Right lung (tissue), 5 donors: ENCODE results near the gene ATXN7L1. TPM values are rescaled to one million over a fixed set of nuclear protein-coding genes. Genes with fewer than 3 reads are reported as not detected.
"Not testable (repeated sequence)": the region's sequence is repeated elsewhere in the genome, so short reads cannot be mapped to it uniquely, and the experiment has no call there.

Experiments
- DNase-seq, 2 donors: peaks; one replicate each; pipeline ENCODE4 v3.0.0-alpha.2; 2013
- polyA plus RNA-seq, 5 donors: library from polyadenylated mRNA; unstranded; fragments of 120-200 nt; gene quantifications; one replicate each; pipeline versions ENCODE4 v1.2.1 to v1.2.3, GENCODE V29; 2013; ENCODE audit warnings: inconsistent platforms in 1 of 5, low replicate concordance in 1 of 5; ENCODE audit not compliant: insufficient read length in 5 of 5, insufficient read depth in 1 of 5

The ATXN7L1 gene
- polyA plus RNA-seq, 5 donors = 9.6 to 15.6 (median 14.0) TPM

DNA sequence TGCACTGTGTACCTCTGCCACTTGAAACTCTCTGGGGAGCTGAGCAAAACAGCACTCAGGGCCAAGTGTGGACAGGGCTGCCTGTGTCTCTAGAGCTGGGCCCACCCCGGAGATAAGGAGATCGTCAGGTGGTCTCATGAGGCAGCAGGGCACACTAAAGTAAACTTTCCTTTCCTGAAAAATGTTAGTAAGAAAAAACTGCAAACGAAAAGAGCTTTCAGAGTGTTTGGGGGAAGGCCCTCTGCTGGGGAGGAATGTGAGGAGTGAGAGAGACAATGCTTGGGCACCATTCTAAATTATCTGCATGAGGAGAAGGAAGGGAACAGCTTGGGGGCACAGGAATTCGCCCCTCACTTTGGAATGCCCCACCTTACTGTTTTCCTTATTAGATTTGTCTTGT is 127.7 kb downstream of the ATXN7L1 start:
- DNase-seq = no peak

DNA sequence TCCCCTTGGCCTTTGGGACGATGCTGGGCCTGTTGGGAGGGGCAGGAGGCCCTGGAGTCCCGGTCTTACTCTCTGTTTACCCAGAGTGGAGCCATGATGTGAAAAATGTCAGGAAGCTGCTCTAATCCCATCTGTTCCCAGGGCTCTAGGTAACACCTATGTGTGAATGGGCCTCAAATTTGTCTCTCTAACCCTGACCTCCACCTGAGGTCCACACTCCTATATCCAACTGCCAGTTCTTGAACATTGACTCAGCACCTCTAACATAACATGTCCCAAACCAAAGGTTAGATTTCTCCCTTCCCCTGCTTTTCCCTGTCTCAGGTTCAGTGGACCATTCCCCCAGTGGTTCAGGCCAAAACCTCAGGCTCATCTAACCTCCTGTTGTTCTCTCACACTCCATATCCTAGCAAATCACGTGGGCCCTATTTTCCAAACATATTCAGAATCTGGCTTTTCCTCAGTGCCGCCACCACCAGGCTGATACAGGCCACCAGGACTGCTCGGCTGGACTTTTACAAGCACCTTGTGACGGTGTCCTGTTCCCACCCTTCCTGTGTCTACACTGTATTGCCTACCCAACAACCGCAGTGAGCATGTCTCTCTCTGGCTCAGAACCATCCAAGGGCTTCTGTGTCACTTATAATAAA is 130.6 kb downstream of the ATXN7L1 start:
- DNase-seq = no peak

DNA sequence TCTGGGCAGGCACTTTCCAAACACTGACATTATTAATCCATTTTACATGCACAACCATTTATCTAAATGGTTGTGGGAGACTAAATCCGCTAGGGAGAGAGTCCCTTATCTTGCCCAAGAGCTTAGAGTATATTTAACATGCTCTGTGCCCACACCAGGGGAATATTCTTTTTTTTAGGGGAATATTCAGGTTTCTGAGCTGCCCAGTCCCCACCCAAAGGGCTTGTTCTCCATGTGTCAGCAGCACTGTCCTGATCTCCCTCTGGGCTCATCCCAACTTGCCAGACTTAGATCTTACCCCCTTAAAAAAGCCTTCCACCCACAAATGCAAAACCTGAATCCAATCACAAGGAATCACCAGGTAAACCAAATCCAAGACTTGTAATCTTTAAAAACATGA is 132.1 kb downstream of the ATXN7L1 start:
- no peak for DNase-seq

DNA sequence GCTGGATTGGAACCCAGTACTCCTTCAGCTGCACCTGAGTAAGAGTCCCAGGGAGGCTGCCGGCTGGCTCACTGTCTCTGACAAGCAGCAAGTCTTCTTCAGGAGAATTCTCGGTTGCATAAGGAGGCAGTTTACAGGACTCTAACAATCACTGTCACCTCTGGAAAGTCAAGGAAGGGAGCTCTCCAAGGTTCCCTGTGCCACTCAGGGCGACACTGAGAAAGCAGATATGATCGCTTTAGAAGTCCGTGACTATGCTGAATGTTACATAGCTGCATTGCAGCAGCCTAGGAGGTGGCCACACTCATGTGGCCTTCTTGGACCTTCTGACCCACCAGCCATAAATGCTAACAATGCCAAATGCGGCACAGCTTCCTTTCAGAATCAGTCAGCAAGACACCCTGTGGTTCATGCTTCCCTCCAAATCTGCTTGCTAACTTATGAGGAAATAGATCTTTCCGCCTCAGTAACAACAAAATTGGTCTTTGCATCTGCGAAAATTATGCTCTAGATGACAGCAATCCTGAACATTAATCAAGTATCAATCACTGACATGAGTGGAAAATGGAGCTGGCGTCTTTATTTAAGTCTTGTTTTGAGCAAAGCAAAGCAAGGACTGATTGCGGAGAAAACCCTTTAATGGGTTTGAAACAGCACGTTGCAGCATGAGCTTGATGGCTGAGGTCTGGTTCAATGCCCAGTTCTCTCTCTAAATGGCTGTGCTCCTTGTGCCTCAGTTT is 132.9 kb downstream of the ATXN7L1 start:
- no peak for DNase-seq

DNA sequence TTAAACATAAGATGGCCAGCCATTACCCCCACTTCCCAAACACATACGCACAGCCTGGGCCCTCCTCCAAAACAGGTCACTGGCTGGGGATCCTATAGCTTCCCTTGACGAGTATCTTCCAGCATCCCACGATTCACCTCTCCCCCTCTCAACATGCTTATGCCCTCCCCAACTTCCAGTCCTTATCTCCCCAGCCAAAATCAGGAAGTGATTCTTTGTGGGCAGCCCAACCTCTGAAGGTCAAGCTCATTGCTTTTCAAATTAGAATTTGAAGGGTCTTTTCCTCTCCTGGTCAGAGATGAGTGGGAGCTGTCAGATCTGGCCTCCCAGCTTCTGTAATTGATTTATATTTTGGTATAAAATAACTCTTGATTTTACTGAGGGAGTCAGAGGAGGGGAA is 133.6 kb downstream of the ATXN7L1 start:
- no peak for DNase-seq

DNA sequence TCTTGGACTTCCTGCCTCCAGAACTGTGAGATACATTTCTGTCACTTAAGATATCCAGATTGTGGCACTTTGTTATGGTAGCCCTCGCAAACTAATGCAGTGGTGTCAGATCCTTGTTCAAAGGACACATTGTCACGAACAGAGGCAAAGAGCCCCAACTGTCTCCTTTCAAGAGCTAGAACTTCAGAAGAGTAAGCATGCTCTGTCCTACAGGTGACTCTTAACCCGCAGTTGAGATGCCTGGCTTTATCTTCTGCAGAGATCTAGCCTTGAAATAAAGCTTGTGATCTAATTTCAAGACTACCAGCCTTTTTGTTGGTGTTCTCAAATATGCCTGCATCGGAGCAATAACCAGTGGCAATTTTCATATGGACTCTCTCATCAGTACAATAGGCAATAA is 134.4 kb downstream of the ATXN7L1 start:
- no peak for DNase-seq

DNA sequence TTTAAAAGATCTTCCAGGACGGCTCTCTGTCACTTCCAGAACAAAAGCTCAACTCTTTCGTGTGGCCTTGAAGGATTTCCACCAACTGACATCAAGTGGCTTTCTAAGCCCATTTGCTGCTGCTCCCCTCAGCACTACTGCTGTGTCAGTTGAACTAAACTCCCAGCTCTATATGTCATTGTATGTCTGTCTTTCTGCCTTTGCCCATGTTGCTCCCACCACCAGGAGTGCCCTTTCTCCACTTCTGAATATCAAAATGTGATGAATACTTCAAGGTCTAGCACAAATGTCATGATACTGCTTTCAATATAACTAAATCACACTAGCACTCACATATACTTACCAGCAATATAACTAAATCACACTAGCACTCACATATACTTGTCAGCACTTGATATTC is 138.3 kb downstream of the ATXN7L1 start:
- DNase-seq = no peak

DNA sequence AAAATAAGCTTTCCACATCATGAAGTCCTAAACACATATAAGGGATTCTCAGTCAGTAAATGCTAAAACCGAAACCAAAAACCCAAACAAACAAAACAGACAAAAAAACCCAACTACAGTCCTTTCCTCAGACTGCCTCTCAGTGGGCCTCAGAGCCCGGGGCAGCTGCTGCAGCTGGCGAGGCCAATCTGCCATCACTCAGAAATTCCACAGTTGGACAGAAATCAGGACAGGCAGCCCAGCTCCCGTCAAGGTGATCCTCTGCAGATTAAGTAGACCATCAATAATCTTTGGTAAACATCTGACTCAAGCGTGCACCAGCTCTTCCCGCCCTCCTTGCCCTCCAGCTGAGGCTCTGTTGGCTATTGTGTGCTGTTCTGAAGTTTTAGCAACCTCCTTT is 142.2 kb downstream of the ATXN7L1 start:
- DNase-seq = no peak

DNA sequence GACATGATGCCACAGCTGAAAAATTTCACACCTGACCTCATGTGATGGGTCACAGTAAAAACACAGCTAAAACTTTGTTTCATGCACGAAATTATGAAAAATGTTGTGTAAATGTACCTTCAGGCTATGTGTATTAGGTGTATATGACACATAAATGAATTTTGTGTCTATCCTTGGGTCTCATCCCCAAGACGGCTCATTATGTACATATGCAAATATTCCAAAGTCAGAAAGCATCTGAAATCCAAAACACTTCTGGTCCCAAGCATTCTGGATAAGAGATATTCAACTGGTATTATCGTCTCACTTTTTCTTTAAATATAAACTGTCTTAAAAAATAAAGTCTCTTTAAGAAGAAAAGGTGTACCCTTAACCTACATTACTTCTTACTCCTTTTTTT is 145.4 kb downstream of the ATXN7L1 start:
- DNase-seq = no peak

DNA sequence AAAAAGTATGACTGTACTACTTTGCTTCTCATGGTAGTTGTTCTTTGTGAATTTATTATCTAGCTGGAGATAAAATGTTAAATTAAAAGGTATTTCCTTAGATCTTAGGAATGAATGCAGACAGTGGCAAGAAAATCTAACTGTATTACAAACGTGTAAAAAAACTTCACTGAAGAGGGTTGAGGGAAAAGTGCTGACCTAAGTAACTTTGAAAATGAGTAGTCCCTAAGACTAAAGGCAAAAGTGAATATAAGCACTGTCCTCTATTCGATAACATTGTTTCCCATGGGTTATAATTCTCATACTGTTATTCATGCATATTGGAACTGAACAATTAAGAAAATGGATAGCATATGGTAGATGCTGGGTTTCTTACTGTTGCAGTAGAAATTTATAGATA is 148.4 kb downstream of the ATXN7L1 start:
- DNase-seq = no peak

DNA sequence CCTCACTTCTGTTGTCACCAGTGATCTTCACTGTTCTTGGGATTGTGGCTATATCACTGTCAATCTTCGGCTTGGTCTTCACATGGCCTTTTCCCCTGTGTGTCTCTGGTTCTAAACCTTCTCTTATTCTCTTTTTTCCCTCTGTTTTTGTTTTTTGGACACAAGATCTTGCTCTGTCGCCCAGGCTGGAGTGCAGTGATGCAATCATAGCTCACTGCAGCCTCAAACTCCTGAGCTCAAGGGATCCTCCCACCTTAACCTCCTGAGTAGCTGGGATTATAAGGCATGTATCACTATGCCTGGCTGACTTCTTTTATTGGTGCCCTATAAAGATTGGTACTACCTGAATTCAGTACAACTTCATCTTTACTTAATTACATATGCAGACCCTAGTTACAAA is 151.7 kb downstream of the ATXN7L1 start:
- no peak for DNase-seq

DNA sequence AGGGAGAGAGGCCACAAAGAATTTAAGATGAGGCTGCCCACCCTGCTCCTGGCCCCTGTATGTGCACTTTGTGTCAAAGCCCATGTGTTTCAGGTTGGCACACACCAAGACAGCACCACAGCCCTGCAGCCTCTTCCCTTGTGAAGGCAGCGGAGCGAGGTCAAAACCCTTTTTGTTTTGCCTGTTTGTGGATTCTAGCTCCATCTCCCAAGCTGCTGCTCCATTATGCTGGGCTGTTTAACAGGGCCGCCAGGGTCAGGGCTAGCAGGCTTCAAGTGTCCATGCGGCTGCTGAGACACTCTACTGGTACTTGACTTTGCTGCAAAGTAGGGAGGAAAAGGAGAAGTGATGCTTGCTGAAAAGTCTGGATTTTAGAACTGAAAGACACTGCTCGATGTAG is 152.8 kb downstream of the ATXN7L1 start:
- peak; percentile 20 to 23 for DNase-seq

DNA sequence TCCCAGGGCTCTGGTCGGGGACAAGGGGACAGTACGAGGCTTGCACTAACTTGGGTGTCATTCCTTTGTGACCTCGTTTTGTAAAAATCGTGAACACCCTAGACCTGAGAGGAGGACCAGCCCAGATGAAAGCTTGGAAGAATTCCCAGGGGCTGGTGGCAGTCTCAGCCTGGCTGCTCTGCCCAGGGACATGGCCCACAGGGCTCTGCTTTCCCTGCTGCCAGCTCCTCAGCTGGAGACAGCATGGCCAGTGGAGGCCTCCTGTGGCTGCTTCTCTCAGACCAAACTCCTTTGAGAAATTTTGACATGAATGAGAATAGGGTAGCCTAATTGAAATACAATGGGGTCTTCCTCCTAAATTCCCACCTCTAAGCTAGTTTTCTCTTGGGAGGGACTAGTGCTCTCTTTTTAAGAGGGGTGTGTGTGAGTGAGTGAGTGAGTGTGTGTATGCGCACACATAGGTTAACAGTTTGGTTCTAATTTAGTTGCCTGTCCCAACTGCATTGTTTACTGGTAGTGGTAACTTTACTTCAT is 154.8 kb downstream of the ATXN7L1 start:
- DNase-seq = no peak

DNA sequence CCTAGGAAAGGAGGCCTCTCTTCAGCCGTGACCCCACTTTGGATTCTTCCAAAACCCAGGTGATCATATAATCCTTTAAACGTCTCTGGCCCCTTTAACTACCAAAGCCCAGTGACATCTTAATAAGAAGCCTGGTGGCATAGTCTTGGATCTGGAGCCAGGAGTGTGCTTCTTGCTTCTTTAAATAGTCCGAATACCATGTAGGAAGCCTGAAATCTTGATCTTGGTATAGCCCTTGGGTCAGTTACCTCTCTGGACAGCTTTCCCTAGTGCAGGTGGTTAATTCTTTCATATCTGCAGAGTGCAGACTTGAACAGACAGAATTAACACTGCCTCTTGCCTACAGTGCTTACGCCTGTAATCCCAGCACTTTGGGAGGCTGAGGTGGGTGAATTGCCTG is 156.5 kb downstream of the ATXN7L1 start:
- DNase-seq = no peak

DNA sequence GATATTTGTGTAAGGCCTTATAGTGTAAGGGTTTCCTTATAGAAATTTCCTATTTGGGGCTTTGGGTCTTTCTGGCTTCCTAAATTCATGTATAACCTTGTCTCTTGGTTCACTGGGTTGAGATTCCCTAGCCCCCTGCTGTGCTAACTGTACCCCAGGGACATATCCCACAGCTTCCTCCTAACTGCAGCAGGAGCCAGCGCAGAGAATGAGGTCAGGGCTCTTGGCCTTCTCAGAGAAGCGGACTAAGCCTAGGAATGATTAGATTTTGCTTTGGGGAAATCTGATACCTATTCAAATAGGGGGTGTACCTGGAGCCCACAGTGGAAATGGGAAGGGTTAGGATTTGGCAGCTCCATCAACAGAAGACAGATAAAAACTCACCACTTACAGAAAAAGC is 157.0 kb downstream of the ATXN7L1 start:
- DNase-seq = no peak

DNA sequence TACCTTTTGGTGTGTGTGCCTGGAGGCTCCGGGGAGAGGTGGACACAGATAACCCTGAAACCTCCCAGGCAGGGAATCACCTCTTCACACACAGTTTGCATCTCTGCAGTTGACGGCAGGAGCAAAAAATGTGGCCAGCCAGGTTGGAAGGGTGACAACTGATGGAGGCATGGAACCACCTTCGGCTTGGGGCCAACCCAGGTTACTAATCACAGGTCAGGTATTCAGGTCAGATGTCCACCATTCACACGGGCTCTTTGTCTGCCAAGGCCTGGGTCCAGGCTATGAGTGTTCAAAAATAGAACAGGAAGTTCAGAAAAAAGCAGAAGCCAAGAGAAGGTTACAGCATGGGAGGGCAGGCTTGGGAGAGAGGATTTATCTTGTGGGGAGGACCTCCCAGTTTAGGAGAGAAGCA is 157.9 kb downstream of the ATXN7L1 start:
- no peak for DNase-seq

DNA sequence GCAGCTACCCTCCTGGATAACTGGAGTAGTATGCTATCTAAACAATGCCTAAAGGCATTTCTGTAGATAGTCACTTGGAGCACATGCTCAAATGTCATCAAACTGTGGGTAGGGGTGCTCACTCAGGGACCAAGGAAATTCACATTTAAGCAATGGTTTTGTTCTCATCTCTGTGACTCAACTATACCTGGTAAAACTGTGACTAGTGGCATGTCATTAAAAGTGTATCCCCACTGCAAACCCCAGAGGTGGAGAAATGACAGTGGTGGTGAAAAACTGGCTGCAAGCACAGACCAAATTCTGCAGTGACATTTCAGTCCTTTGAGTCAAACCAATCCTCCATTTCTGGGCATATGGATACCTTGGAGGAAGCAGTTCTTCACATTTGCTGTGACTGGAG is 160.9 kb downstream of the ATXN7L1 start:
- no peak for DNase-seq

DNA sequence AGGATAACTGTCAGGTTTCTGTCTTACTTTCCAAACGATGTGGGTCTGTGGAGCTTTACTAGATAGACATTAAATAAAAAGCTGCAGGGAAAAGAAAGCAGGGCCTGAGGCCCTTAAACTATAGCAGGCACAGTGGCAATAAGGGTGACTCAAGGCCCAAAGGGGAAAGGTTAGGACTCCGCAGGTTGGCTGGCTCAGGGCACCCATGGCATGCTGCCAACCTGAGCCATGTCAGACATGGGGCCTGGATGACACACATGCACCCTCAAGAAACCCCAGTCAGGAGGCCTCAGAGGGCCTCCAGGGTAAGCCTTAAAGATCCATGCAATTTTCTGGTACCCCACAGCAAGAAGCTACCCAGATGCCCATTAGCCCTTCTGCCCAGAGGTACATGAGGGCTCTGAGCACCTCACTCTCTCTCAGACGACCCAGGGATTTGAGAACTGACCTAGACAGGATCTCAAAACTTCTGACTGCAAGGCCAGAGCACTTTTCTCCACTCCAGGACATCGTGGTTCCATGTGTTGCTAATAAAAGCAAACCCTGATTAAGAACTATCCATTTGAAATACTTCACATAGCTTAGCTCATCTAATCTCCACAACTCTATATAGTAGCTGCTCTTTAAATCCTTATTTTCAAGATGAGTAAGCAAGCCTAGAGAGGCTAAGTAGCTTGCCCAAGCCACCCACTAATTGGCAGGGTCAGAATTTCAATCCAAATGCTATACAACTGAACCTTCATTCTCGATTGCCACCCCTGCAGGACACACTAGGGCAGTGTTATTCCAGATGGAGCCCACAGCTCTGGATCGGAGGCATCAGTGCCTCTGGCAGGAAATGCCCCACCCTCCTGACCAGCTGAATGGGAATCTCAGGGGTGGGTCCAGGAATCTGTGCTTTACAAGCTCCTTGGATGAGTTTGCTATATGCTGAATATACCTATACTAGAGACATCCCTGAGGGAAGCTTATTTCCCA is 162.6 kb downstream of the ATXN7L1 start:
- DNase-seq = no peak

DNA sequence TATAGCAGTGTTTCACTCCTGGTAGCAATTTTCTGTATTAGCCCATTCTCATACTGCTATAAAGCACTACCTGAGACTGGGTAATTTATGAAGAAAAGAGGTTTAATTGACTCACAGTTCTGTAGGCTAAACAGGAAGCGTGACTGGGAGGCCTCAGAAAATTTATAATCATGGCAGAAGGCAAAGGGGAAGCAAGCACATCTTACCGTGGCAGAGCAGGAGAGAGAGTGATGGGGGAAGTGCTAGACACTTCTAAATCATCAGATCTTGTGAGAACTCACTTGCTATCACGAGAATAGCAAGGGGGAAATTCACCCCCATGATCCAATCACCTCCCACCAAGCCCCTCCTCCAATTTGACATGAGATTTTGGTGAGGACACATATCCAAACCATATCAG is 163.5 kb downstream of the ATXN7L1 start:
- DNase-seq = no peak

DNA sequence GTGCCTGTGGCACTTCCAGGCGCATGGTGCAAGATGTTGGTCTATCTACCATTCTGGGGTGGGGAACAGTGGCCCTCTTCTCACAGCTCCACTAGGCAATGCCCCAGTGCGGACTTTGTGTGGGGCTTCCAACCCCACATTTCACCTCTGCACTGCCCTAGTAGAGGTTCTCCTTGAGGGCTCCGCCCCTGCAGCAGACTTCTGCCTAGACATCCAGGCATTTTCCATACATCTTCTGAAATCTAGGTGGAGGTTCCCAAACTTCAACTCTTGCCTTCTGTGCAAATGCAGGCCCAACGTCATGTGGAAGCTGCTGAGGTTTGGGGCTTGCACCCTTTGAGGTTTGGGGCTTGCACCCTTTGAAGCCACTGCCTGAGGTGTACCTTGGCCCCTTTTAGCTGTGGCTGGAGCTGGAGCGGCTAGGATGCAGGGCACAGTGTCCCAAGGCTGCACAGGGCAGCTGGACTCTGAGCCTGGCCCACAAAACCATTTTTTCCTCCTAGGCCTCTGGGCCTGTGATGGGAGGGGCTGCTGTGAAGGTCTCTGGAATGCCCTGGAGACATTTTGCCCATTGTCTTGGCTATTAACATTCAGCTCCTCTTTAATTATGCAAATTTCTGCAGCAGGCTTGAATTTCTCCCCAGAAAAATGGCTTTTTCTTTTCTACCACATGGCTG is 164.5 kb downstream of the ATXN7L1 start:
- no peak for DNase-seq

DNA sequence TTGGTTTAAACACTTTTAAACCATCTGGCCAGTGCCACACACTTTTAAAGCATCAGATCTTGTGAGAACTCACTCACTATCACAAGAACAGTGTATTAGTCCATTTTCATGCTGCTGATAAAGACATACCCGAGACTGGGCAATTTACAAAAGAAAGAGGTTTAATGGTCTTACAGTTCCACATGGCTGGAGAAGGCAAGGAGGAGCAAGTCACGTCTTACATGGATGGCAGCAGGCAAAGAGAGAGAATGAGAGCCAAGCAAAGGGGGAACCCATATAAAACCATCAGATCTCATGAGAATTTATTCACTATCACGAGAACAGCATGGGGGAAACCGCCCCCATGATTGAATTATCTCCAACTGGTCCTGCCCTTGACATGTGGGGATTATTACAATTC is 165.7 kb downstream of the ATXN7L1 start:
- not testable (repeated sequence) for DNase-seq

DNA sequence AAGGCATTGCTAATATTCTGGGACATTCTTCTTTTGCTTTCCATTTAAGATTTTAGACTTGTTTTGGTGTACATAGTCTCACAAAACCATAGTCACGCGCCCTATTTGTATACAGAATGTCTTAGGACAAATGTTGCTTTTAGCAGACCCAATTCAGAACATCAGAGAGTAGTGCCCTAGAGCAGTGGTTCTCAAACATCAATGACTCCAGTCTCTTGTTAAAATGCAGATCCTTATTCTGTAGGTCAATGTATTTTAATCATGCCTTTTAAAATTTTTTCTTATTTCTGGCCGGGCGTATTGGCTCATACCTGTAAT is 167.7 kb downstream of the ATXN7L1 start:
- no peak for DNase-seq
